Testis (tissue), 2 donors: ENCODE data around the gene PITPNC1.

ENCODE experiments used
- CTCF ChIP-seq, 3 experiments: fragments of 450-650 bp in 2 of 3; fragments of 200-600 bp in 1 of 3; sonication (generic) in 1 of 3; IDR thresholded peaks; one replicate each; pipeline ENCODE4 v1.5.1; 2016 to 2019; ENCODE audit warnings: antibody characterized with exemption in 3 of 3, mild to moderate bottlenecking in 2 of 3, moderate library complexity in 1 of 3
- POLR2A ChIP-seq: fragments of 450-650 bp; IDR thresholded peaks from one replicate; pipeline ENCODE4 v1.6.1; 2017; ENCODE audit warnings: antibody characterized with exemption, mild to moderate bottlenecking, moderate library complexity

- TF ChIP-seq CTCF (IDR thresholded peaks at IDR 0.05) (no peak), POLR2A (no peak)
Measured at GRCh38 chr17:67610061-67610460, 233.0 kb downstream of the PITPNC1 start.
